ENCODE measurements around the gene GTF2H1.

- TF ChIP-seq CTCF (conservative IDR thresholded peaks at IDR 0.05; ENCODE audit: low read length) (no peak), EZH2phosphoT487 (IDR thresholded peaks at IDR 0.05; ENCODE audit: borderline replicate concordance) (no peak)
These were observed 48.9 kb downstream of the GTF2H1 start for GRCh38 chr11:18371279-18371678.
